GM18499 (cell line): Measurements from ENCODE around the gene SLCO3A1.

Source experiments
- ATAC-seq: cut with Tn5 transposase; IDR thresholded peaks from one replicate; pipeline ENCODE4 v1.9.1; 2021; ENCODE audit warnings: moderate number of reproducible peaks; ENCODE audit not compliant: insufficient read depth, unreplicated experiment

The SLCO3A1 gene

DNA sequence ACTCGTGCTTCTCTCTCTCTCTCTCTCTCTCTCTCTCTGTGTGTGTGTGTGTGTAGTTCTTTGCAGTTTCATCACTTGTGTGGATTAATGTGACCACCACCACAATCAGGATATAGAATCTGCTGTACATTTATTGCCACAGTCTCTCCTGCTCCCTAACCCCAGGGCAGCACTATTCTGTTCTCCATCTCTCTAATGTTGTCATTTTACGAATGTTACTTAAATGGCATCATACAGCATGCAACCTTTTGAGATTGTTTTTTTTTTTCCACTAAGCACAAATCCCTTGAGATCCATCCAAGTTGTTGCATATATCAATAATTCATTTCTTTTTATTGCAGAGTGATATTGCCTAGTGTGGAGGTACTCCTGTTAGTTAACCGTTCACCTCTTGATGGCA lies 26.9 kb downstream of the SLCO3A1 start:
- no peak for ATAC-seq

DNA sequence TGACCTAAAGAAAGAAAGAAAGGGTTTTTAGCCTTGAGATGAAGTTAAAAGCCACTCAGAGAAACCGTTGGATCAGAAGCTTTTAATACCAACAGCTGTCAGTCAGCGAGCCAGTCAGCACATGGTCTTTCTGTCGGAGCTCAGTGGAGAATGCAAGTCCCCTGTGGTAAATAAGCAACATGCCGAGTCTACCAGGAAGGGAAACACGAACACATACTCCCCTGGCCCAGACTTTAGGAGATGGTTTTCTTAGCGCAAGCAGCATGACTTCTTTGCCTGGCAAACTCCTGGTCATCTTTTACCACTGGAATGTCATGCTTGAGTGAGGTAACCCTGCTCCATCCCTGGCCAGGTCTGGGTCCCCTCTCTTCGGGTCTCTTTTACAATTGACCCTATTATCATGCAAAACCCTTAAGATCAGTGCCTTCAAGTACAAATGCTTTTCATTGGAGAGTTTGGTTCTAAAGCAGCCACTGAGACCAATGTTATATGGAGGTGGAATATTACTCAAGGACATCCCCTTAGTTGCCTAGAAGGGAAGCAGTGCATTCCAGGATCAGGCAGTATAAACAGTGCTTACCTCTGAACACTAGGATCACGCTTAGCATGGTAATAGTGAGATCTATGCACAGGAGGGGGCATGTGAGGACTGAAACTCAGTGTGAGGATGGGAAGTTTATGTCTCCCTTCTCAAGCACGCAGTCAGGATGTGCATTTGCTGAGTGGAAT lies 28.2 kb downstream of the SLCO3A1 start:
- no peak for ATAC-seq

DNA sequence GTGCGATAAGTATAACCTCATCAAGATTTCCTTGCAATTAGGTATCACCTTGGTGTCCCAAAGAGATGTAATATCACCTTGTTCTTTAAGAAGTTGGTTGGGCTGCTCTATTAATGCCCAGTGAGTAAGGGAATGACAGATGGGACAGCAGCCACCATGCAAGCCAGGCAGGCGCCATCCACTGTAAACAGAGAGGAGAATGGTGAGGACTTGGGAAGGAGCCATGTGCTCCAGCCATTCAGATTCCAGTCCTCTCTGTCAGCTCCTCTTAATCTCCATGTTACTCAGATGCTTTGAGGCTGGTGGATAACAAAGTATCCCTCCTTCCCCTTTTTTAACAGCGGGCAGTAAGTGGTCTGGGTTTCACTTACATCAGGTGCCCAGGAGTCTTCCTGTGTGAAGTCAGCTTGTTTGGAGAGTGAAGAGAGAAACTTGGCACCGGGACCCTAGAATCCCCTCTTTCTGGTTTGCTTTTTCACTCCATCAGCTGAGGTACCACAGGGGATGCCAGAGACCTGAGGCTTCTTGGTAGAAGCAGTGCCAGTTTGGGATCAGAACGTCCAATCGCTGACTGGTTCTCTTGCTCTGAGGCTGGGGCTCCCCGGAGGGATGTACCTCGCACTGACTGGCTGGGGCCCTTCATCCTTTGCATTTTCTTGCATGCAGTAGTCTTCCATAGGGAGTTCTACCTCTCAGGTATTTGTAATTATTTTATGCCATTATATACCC lies 29.5 kb downstream of the SLCO3A1 start:
- ATAC-seq = no peak

DNA sequence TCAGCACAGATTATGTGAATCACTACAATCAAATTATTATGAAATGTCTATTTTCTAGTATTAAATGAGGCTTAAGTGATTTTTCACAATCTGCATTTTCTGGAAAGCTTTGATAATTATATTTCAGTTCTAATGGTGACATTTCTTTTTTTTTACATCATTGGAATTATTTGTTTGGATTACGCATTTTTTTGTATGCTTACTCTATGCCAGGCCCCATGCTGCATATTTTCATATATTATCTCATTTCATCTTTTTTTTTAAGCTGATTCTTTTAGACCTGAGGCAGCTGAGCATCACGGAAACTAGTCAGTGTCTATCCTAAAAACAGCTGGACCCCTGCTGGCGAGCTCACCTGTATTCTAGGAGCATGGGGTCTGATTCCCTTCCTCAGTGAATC lies 31.1 kb downstream of the SLCO3A1 start:
- ATAC-seq = no peak

DNA sequence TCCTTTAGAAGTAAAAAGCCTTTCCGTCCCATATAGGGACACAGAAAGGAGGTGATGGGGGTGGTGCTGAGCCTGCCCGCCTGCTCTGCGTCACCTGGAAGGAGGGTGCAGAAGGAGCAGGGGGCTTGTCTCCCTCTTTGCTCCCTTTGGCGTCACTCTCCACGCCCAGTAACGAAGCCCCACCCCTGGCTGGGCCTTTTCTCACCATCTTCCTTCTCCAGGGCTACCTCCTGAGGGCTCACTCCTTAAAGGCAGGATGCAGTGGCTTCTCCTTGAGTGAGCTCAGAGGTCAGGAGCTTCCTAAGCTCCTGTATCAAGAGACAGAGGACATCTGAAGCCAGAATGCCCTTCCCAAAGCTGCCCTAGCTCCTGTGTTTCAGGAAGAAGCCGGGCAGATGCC lies 31.5 kb downstream of the SLCO3A1 start:
- no peak for ATAC-seq

DNA sequence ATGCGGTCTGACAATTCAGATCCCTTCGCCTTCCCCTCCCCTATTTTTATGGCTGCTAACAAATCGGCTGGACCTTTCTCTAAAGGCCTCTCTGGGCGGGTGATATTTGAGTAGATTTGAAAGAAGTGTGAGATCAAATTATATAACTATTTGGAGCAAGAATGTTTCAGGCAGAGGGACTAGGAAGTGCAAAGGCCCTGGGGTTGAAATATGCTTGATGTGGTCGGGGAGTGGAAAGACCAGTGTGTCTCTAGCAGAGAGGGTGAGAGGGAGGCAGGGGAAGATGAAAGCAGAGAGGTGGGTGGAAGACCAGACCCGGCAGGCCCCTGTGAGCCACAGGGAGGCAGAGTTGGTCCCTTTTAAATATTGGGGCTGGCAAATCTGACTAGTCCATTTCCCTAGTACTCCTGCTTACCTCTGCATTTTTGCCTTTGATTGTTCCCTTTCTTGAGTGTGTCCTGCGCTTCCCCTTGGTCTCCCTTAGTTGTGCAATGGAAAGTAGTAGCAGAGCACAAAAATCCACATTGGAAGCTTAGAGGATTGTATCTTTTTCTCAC lies 32.3 kb downstream of the SLCO3A1 start:
- no peak for ATAC-seq

- no peak for ATAC-seq
These were observed 33.4 kb downstream of the SLCO3A1 start for GRCh38 chr15:91886878-91887277.

DNA sequence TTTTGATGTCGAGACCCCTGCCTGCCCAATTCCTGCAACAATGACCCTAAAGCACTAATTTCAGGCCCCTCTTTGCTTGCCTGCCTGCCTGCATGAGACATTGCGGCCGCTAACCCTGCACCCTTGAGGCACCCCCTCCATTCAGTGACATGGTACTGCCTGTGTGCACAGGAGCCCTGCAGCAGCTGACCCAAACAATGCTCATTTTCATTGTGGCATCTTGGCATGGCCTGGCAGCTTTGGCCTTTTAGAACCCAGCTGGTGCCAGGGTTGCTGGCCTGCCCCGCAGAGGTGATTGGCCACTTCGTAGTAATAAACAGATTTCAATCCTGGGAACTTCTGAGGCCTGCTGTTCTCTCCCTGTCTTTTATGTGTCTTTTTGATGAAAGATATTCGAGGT lies 33.8 kb downstream of the SLCO3A1 start:
- ATAC-seq = no peak

GRCh38 chr15:91887921-91888373 lies 34.4 kb downstream of the SLCO3A1 start:
- ATAC-seq = no peak

DNA sequence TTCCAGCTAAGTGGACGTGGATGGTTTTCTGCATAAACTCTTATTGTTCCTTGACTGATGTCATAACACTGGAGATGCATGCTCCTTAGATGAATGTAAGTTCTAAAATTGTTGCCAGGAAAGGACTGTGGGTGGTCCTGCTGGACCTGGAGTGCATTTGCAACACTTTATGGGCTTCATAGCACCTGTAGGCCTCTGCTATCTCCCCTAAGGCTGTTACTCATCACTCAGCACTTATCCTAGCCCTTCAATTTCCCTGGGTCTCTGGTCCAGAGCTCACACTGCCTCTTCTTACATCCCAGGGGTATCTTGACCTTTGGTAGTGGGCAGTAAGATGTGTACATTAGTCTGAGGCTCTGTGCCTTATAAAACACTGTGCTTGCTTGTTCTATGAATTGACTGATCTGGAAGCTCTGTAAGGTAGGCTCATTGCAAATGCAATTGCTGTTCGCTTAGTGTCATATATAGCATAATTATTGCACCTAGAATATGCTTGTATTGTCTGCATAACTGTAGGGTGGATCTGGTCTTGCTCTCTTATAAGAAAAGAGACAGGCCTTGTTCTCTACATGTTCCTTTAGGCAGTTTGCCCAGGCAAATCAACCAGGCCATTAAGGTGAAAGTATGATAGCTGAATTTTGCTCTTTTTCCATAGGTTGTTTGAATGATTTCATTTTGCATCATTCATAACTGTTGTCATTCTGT lies 35.8 kb downstream of the SLCO3A1 start:
- no peak for ATAC-seq

GRCh38 chr15:91890614-91891013 lies 37.1 kb downstream of the SLCO3A1 start:
- ATAC-seq = no peak

GRCh38 chr15:91891101-91891500 lies 37.6 kb downstream of the SLCO3A1 start:
- no peak for ATAC-seq

- no peak for ATAC-seq
These were observed 38.4 kb downstream of the SLCO3A1 start for GRCh38 chr15:91891788-91892345.

DNA sequence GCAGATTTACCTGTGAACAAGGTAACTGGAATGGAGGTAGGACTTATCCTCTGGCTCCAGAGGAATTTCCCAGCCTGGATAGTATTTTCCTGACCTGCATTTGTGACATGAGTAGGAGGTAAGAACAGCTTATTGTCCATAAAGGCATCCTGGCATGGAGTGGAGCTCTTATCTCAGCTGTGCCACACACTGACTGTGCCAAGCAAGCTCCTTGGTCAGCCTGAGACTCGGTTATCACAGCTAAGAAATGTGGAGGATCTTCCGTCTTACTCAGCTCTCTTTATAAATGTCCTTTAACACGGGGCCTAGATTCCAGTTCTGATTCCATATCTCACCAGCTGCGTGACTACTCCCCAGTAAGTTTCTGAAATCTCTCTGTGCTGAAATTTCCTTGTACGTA lies 38.9 kb downstream of the SLCO3A1 start:
- no peak for ATAC-seq

DNA sequence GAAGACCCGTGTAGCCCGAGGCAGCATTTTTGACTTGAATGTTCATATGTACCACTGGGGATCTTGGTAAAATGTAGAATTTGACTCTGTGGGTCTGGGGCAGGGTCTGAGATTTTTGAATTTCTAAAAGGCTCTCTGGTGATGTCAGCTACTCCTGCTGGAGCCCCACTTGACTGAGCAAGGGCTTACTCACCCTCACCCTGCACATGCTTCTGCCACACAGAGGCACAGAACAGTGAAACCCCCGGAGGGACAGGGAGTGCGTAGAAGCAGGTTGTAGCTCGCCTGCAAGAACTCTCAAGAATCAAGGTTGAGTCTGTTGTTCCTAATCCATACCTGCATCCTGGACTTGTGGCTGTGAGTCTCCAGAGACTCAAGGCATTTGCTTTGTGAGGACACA lies 41.1 kb downstream of the SLCO3A1 start:
- ATAC-seq = no peak

DNA sequence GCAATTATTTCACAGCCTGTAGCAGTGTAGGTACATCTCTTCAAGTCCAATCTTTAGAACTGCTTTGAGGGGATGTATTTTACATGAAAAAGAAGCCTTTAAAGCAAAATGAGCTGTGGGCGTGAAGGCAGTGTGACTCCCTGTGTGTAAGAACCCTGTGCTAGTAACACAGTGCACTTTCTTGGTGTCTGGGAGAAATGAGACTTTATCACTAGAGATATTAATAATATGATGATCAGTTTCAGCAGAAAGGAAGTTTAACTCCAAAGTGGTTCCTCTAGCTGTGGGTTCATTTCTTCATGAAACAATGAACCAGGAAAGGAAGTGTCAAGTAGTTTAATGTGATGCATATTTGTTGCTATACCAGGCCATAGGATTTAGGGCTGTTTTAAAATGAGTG lies 41.5 kb downstream of the SLCO3A1 start:
- no peak for ATAC-seq

DNA sequence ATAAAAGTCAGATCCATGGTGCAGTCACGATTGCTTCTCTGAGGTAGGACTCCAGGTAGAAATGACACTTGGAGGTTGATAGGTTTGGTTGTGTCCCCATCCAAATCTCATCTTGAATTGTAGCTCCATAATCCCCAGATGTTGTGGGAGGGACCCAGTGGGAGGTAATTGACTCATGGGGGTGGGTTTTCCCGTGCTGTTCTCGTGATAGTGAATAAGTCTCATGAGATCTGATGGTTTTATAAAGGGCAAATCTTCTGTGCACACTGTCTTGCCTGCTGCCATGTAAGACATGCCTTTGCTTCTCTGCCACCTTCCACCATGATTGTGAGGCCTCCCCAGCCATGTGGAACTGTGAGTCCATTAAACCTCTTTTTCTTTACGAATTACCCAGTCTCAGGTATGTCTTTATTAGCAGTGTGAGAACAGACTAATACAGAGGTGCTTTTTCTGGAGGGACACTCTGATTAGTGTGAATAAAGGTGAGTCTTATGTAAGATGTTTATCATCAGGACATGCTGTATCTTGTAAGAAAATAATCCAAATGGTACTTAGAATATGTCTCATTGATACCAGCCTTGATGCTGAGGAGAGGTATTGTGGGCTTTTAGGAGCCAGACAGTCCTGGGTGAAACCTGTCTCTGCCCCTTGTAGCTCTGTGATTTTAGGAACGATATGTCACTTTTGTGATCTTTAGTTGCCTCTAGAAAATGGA lies 43.0 kb downstream of the SLCO3A1 start:
- no peak for ATAC-seq

GRCh38 chr15:91897585-91898372 lies 44.3 kb downstream of the SLCO3A1 start:
- ATAC-seq = no peak

GRCh38 chr15:91898843-91899242 lies 45.3 kb downstream of the SLCO3A1 start:
- no peak for ATAC-seq
